ENCODE results near the gene ARMC9. TPM values are rescaled to one million over a fixed set of nuclear protein-coding genes. Genes with fewer than 3 reads are reported as not detected.

Gene ARMC9
- total RNA-seq, 1 experiment from 2014 or later, result 23.4 TPM

- H3K79me2 ChIP-seq (ENCODE audit: low read length), result no peaks in the 10 kb centered on the region
- H3K9me2 ChIP-seq (replicated peaks; ENCODE audit: low read length), result no peaks in the 10 kb centered on the region
- H3K9me3 ChIP-seq (ENCODE audit: low read length), result no peaks in the 10 kb centered on the region
- H3K4me2 ChIP-seq (ENCODE audit: low read length), result no peak overlapping the region
- TF ChIP-seq EZH2phosphoT487 (IDR thresholded peaks at IDR 0.05; ENCODE audit: borderline replicate concordance, low read length) (no peak), EZH2 (IDR thresholded peaks at IDR 0.05; ENCODE audit: low read length, unreplicated experiment) (no peak), CTCF (conservative IDR thresholded peaks at IDR 0.05; ENCODE audit: low read depth, low read length) (no peak)
- no peaks in the 10 kb centered on the region for H4K20me1 ChIP-seq (ENCODE audit: low read length)
- no peak overlapping the region for H3K4me3 ChIP-seq (ENCODE audit: low read length)
- no peaks in the 10 kb centered on the region for H3F3A ChIP-seq (ENCODE audit: low read length, unreplicated experiment)
- no peak overlapping the region for H2AFZ ChIP-seq (ENCODE audit: low read length)
- H3K9ac ChIP-seq (ENCODE audit: low read length), result no peak overlapping the region
- intact Hi-C loops (cut with micrococcal nuclease), result no loop called here
- H3K4me1 ChIP-seq (ENCODE audit: insufficient read depth, low read length), result peaks cover 13% of the 10 kb centered on the region
- CTCF ChIA-PET, result no interaction called here
- DNase-seq (peak; percentile 11), ATAC-seq (no peak)
- no peaks in the 10 kb centered on the region for H3K27me3 ChIP-seq (ENCODE audit: low read length)
- H3K36me3 ChIP-seq (ENCODE audit: low read depth, low read length), result no peaks in the 10 kb centered on the region
- no peak overlapping the region for H3K27ac ChIP-seq (ENCODE audit: low read length)
- POLR2A ChIA-PET (ENCODE audit: unreplicated experiment), result no interaction called here
- BruUV-seq (replicated peaks), result no TSS peak
Measured at GRCh38 chr2:231181860-231182512, 16.4 kb upstream of the ARMC9 start.

DNA sequence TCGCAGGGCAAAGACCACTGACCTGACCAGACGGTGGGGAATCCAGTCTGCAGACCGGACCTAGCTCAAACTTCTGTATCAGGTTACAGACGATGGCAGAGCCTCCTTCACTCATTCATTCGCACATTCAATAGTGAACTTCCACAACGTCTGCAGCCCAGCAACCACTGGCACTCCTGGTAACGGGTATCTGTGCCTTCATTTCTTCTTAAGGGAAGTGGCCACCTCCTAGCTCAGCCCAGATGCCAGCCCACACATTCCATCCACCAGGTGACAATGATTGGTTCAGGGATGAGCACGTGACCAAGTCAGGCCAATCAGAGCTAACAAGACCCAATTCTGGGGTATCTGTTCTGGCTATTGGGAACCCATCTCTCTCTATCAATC is 15.9 kb upstream of the ARMC9 start:
- no peak overlapping the region for H3K4me2 ChIP-seq (ENCODE audit: low read length)
- no peak for ATAC-seq
- H3K4me1 ChIP-seq (ENCODE audit: insufficient read depth, low read length), result peaks cover 13% of the 10 kb centered on the region
- no peak overlapping the region for H3K27ac ChIP-seq (ENCODE audit: low read length)
- H2AFZ ChIP-seq (ENCODE audit: low read length), result no peak overlapping the region
- H3K79me2 ChIP-seq (ENCODE audit: low read length), result no peaks in the 10 kb centered on the region
- no peaks in the 10 kb centered on the region for H3K36me3 ChIP-seq (ENCODE audit: low read depth, low read length)
- intact Hi-C loops (cut with micrococcal nuclease), result no loop called here
- POLR2A ChIA-PET (ENCODE audit: unreplicated experiment), result no interaction called here
- H4K20me1 ChIP-seq (ENCODE audit: low read length), result no peaks in the 10 kb centered on the region
- no peaks in the 10 kb centered on the region for H3K27me3 ChIP-seq (ENCODE audit: low read length)
- no peaks in the 10 kb centered on the region for H3F3A ChIP-seq (ENCODE audit: low read length, unreplicated experiment)
- no peak overlapping the region for H3K4me3 ChIP-seq (ENCODE audit: low read length)
- no peak overlapping the region for H3K9ac ChIP-seq (ENCODE audit: low read length)
- BruUV-seq (replicated peaks), result no TSS peak
- CTCF ChIA-PET, result no interaction called here
- H3K9me3 ChIP-seq (ENCODE audit: low read length), result no peaks in the 10 kb centered on the region
- H3K9me2 ChIP-seq (replicated peaks; ENCODE audit: low read length), result no peaks in the 10 kb centered on the region
- DNase-seq, result no peak
- TF ChIP-seq CTCF (conservative IDR thresholded peaks at IDR 0.05; ENCODE audit: low read depth, low read length), result no peak
- TF ChIP-seq EZH2phosphoT487 (IDR thresholded peaks at IDR 0.05; ENCODE audit: borderline replicate concordance, low read length), result no peak
- no peak for TF ChIP-seq EZH2 (IDR thresholded peaks at IDR 0.05; ENCODE audit: low read length, unreplicated experiment)

- Histone ChIP-seq H3K79me2 (ENCODE audit: low read length) (no peaks in the 10 kb centered on the region), H2AFZ (ENCODE audit: low read length) (no peak overlapping the region), H3K4me1 (ENCODE audit: insufficient read depth, low read length) (peaks cover 13% of the 10 kb centered on the region), H3K9me3 (ENCODE audit: low read length) (no peaks in the 10 kb centered on the region), H3K36me3 (ENCODE audit: low read depth, low read length) (no peaks in the 10 kb centered on the region), H3K4me3 (ENCODE audit: low read length) (no peak overlapping the region), H3K27me3 (ENCODE audit: low read length) (no peaks in the 10 kb centered on the region), H3K27ac (ENCODE audit: low read length) (no peak overlapping the region), H4K20me1 (ENCODE audit: low read length) (no peaks in the 10 kb centered on the region), H3K9ac (ENCODE audit: low read length) (no peak overlapping the region), H3K4me2 (ENCODE audit: low read length) (no peak overlapping the region), H3K9me2 (replicated peaks; ENCODE audit: low read length) (no peaks in the 10 kb centered on the region), H3F3A (ENCODE audit: low read length, unreplicated experiment) (no peaks in the 10 kb centered on the region)
- no peak for DNase-seq
- no peak for TF ChIP-seq EZH2 (IDR thresholded peaks at IDR 0.05; ENCODE audit: low read length, unreplicated experiment)
- no peak for TF ChIP-seq EZH2phosphoT487 (IDR thresholded peaks at IDR 0.05; ENCODE audit: borderline replicate concordance, low read length)
- no peak for TF ChIP-seq CTCF (conservative IDR thresholded peaks at IDR 0.05; ENCODE audit: low read depth, low read length)
- intact Hi-C loops (cut with micrococcal nuclease), result no loop called here
- no TSS peak for BruUV-seq (replicated peaks)
- POLR2A ChIA-PET (ENCODE audit: unreplicated experiment), result no interaction called here
- ATAC-seq, result no peak
- CTCF ChIA-PET, result no interaction called here
Measured at GRCh38 chr2:231183851-231184250, 14.6 kb upstream of the ARMC9 start.

Data from PC-3 (cell line).